Activated naive CD8-positive, alpha-beta T cell (primary cell): ENCODE measurements around the gene NELFE.
"Not testable (repeated sequence)": the region's sequence is repeated elsewhere in the genome, so short reads cannot be mapped to it uniquely, and the experiment has no call there.

Experiments
- H3K27ac Mint-ChIP-seq: one replicate; pipeline ENCODE4 v1.8.0; 2021; ENCODE audit warnings: mixed read lengths
- H3K27me3 Mint-ChIP-seq: one replicate; pipeline ENCODE4 v1.8.0; 2021; ENCODE audit warnings: mixed read lengths
- H3K36me3 Mint-ChIP-seq: one replicate; pipeline ENCODE4 v1.8.0; 2021; ENCODE audit warnings: mixed read lengths
- H3K4me1 Mint-ChIP-seq: one replicate; pipeline ENCODE4 v1.8.0; 2021; ENCODE audit warnings: low read depth, mixed read lengths
- H3K4me3 Mint-ChIP-seq: one replicate; pipeline ENCODE4 v1.8.0; 2021; ENCODE audit warnings: mild to moderate bottlenecking, mixed read lengths
- H3K9me3 Mint-ChIP-seq: one replicate; pipeline ENCODE4 v1.8.0; 2021; ENCODE audit warnings: low read depth, mixed read lengths

The NELFE gene

DNA sequence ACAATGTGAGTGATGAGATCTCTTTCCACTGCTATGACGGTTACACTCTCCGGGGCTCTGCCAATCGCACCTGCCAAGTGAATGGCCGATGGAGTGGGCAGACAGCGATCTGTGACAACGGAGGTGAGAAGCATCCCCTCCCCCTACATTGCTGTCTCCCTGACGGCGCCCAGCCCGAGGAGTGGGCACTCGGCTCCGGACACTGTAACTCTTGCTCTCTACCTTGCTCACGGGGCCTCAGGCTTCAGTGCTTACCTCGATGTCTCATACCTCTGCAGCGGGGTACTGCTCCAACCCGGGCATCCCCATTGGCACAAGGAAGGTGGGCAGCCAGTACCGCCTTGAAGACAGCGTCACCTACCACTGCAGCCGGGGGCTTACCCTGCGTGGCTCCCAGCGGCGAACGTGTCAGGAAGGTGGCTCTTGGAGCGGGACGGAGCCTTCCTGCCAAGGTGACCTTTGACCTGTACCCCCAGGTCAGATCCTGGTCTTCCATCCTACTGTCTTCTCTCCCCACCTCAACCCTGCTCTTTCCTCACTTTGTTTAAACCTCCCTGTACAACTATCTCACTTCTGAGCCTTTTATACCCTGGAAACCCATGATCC lies 11.6 kb downstream of the NELFE start:
- Mint-ChIP-seq H3K4me1 (peaks cover 4% of the 10 kb centered on the region), H3K27me3 (peaks cover 5% of the 10 kb centered on the region), H3K4me3 (no peak overlapping the region), H3K27ac (no peak overlapping the region), H3K36me3 (no peaks in the 10 kb centered on the region), H3K9me3 (no peaks in the 10 kb centered on the region)

DNA sequence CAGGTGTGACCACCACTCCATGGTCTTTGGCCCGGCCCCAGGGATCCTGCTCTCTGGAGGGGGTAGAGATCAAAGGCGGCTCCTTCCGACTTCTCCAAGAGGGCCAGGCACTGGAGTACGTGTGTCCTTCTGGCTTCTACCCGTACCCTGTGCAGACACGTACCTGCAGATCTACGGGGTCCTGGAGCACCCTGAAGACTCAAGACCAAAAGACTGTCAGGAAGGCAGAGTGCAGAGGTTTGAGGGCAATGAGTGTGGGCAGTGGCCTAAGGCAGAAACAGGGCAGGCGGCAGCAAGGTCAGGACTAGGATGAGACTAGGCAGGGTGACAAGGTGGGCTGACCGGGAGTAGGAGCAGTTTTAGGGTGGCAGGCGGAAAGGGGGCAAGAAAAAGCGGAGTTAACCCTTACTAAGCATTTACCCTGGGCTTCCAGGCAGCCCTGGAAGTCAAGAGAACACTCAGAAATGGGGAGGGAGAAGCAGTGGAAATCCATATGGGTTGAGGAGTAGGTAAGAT lies 12.3 kb downstream of the NELFE start:
- Mint-ChIP-seq H3K27ac (no peak overlapping the region), H3K9me3 (no peaks in the 10 kb centered on the region), H3K27me3 (peaks cover 5% of the 10 kb centered on the region), H3K36me3 (no peaks in the 10 kb centered on the region), H3K4me3 (no peak overlapping the region), H3K4me1 (peaks cover 4% of the 10 kb centered on the region)

DNA sequence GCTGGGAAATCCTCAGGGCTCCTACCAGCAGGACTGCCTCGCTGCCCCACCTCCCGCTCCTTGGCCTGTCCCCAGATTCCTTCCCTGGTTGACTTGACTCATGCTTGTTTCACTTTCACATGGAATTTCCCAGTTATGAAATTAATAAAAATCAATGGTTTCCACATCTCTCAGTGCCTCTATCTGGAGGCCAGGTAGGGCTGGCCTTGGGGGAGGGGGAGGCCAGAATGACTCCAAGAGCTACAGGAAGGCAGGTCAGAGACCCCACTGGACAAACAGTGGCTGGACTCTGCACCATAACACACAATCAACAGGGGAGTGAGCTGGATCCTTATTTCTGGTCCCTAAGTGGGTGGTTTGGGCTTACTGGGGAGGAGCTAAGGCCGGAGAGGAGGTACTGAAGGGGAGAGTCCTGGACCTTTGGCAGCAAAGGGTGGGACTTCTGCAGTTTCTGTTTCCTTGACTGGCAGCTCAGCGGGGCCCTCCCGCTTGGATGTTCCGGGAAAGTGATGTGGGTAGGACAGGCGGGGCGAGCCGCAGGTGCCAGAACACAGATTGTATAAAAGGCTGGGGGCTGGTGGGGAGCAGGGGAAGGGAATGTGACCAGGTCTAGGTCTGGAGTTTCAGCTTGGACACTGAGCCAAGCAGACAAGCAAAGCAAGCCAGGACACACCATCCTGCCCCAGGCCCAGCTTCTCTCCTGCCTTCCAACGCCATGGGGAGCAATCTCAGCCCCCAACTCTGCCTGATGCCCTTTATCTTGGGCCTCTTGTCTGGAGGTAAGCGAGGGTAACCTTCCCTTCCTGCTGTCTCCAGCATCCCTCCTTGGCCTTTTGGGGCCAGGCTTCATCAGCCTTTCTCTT lies 13.0 kb downstream of the NELFE start, which contains the start of gene CFB:
CFB (plus strand) TSS at position 589 of the 863 bp plus-strand sequence; CDS start at position 716, 127 bp downstream.
- no peak within 1 kb of the TSS for H3K27ac Mint-ChIP-seq

DNA sequence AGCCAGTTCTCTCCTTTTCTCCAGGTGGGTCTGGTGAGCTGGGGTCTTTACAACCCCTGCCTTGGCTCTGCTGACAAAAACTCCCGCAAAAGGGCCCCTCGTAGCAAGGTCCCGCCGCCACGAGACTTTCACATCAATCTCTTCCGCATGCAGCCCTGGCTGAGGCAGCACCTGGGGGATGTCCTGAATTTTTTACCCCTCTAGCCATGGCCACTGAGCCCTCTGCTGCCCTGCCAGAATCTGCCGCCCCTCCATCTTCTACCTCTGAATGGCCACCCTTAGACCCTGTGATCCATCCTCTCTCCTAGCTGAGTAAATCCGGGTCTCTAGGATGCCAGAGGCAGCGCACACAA lies 13.6 kb downstream of the NELFE start:
- peaks cover 4% of the 10 kb centered on the region for H3K4me1 Mint-ChIP-seq
- H3K27me3 Mint-ChIP-seq: peaks cover 5% of the 10 kb centered on the region
- H3K4me3 Mint-ChIP-seq: no peak overlapping the region
- H3K9me3 Mint-ChIP-seq: no peaks in the 10 kb centered on the region
- H3K36me3 Mint-ChIP-seq: no peaks in the 10 kb centered on the region
- no peak overlapping the region for H3K27ac Mint-ChIP-seq

More for the DNA sequence above, 13.0 kb downstream of the NELFE start, which contains the start of gene CFB:
- no peaks in the 10 kb centered on the region for H3K36me3 Mint-ChIP-seq
- H3K4me3 Mint-ChIP-seq: no peak within 1 kb of the TSS
- H3K4me1 Mint-ChIP-seq: peaks cover 4% of the 10 kb centered on the region
- peaks cover 5% of the 10 kb centered on the region for H3K27me3 Mint-ChIP-seq
- H3K9me3 Mint-ChIP-seq: no peaks in the 10 kb centered on the region

DNA sequence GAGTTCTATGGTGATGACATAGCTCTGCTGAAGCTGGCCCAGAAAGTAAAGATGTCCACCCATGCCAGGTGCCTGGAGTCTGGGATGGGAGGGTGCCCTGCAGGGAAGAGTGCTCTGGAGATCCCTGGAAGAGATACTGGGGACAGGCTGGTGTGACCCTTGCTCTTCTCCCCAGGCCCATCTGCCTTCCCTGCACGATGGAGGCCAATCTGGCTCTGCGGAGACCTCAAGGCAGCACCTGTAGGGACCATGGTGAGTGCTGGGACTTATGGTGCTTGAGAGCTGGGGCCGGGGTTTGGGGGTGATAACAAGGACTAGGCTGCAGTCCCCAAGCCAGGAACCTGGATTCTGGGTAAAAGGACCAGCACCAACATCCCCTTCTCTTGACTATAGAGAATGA lies 15.0 kb downstream of the NELFE start:
- no peak overlapping the region for H3K27ac Mint-ChIP-seq
- H3K36me3 Mint-ChIP-seq: no peaks in the 10 kb centered on the region
- peaks cover 5% of the 10 kb centered on the region for H3K27me3 Mint-ChIP-seq
- H3K9me3 Mint-ChIP-seq: no peaks in the 10 kb centered on the region
- peaks cover 4% of the 10 kb centered on the region for H3K4me1 Mint-ChIP-seq
- H3K4me3 Mint-ChIP-seq: no peak overlapping the region

DNA sequence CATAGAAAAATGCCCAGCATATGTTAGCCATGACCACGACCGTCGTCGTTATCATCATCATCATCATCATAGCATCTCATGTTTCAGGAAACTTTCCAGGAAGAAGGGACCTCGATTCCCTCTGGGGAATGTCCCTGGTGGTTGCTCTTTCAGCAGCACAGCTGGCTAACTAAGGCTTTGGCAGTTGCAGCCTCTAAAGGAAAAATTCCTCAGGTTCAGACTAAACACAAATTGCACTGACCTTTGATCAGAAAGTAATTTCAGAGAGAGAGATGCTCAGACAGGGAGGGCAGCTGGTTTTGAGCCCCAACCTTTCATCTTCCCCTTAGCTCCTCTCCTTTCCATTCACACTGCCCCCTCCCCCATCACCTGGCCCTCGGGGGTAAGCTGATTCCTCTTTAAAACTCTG lies 18.5 kb downstream of the NELFE start:
- Mint-ChIP-seq H3K27ac (no peak overlapping the region), H3K4me3 (no peak overlapping the region), H3K27me3 (peaks cover 5% of the 10 kb centered on the region), H3K9me3 (no peaks in the 10 kb centered on the region), H3K36me3 (no peaks in the 10 kb centered on the region), H3K4me1 (peaks cover under 1% of the 10 kb centered on the region)

DNA sequence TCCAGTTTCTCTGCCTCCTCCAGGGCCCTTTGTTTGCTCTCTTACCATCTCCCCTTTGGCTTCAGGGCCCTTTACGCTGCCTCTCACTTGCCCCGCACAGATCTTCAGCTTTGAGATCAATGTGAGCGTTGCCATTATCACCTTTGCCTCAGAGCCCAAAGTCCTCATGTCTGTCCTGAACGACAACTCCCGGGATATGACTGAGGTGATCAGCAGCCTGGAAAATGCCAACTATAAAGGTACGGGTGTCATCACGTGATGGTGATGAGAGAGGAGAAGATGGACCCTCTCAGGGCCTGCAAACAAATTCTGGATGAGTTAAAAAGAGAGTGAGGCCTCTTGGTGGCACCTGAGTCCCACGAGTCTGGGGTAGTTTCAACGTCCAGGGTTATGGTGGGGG lies 22.9 kb downstream of the NELFE start:
- Mint-ChIP-seq H3K27ac (no peak overlapping the region), H3K4me3 (no peak overlapping the region), H3K27me3 (peaks cover 2% of the 10 kb centered on the region), H3K9me3 (no peaks in the 10 kb centered on the region), H3K4me1 (no peaks in the 10 kb centered on the region), H3K36me3 (no peaks in the 10 kb centered on the region)

DNA sequence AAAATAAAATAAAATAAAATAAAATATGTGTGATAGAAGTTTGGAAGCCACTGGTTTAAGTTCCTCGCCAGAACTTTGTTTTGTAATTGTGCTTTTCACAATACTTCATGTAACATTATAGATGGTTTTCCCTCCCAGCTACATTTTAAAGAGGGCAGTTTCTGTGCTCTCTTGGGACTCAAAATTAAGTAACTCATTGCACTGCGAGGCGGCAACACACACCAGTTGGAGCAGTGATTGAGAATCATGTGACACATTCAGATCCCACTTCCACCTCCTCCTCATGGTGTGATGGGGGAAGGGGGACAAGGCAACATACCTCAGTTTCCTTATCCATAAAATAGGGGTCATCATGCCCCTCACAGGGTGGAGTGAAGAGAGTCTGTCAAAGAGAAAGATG lies 23.8 kb downstream of the NELFE start:
- Mint-ChIP-seq H3K27ac (no peak overlapping the region), H3K9me3 (no peaks in the 10 kb centered on the region), H3K4me1 (no peaks in the 10 kb centered on the region), H3K4me3 (no peak overlapping the region), H3K27me3 (peaks cover 2% of the 10 kb centered on the region), H3K36me3 (no peaks in the 10 kb centered on the region)

DNA sequence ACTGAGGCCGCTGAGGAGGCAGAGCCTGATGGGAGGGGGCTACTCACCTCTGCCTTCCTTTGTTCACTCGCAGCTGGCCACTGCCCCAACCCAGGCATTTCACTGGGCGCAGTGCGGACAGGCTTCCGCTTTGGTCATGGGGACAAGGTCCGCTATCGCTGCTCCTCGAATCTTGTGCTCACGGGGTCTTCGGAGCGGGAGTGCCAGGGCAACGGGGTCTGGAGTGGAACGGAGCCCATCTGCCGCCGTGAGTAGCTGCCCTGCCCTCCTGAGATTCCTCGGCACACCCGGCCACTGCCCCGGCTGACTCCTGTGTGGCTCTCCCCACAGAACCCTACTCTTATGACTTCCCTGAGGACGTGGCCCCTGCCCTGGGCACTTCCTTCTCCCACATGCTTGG lies 25.2 kb downstream of the NELFE start:
- Mint-ChIP-seq H3K27me3 (peaks cover 2% of the 10 kb centered on the region), H3K36me3 (no peaks in the 10 kb centered on the region), H3K9me3 (no peaks in the 10 kb centered on the region), H3K4me3 (no peak overlapping the region), H3K4me1 (no peaks in the 10 kb centered on the region), H3K27ac (no peak overlapping the region)

DNA sequence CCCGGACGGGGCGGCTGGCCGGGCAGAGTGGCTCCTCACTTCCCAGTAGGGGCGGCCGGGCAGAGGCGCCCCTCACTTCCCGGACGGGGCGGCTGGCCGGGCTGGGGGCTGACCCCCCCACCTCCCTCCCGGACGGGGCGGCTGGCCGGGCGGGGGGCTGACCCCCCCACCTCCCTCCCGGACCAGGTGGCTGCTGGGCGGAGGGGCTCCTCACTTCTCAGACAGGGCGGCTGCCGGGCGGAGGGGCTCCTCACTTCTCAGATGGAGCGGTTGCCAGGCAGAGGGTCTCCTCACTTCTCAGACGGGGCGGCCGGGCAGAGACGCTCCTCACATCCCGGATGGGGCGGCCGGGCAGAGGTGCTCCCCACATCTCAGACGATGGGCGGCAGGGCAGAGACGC lies 26.6 kb downstream of the NELFE start:
- not testable (repeated sequence) for H3K9me3 Mint-ChIP-seq, H3K4me1 Mint-ChIP-seq, H3K27ac Mint-ChIP-seq, H3K4me3 Mint-ChIP-seq, H3K27me3 Mint-ChIP-seq, H3K36me3 Mint-ChIP-seq

DNA sequence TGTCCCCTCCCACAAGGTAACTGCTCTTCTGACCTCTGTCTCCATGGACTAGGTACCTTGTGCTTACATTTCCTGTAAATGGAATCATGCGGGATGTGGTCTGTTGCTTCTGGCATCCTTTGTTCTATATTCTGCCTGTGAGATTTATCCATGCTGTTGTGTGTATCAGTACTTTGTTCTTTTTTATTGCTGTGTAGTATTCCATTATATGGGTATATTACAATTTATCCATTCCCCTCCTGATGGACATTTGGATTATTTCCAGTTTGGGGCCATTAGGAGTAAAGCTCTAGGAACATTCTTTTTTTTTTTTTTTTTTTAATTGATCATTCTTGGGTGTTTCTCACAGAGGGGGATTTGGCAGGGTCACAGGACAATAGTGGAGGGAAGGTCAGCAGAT lies 27.8 kb downstream of the NELFE start:
- Mint-ChIP-seq H3K9me3 (no peaks in the 10 kb centered on the region), H3K27me3 (peaks cover 2% of the 10 kb centered on the region), H3K4me1 (no peaks in the 10 kb centered on the region), H3K36me3 (no peaks in the 10 kb centered on the region), H3K4me3 (no peak overlapping the region), H3K27ac (no peak overlapping the region)

DNA sequence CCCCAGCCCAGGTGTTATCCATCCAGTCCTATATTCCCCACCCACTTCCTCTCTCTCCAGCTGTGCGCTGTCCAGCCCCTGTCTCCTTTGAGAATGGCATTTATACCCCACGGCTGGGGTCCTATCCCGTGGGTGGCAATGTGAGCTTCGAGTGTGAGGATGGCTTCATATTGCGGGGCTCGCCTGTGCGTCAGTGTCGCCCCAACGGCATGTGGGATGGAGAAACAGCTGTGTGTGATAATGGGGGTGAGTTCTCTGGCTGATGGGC lies 30.2 kb downstream of the NELFE start:
- H3K9me3 Mint-ChIP-seq: no peaks in the 10 kb centered on the region
- peaks cover 2% of the 10 kb centered on the region for H3K27me3 Mint-ChIP-seq
- H3K36me3 Mint-ChIP-seq: no peaks in the 10 kb centered on the region
- no peaks in the 10 kb centered on the region for H3K4me1 Mint-ChIP-seq
- H3K27ac Mint-ChIP-seq: no peak overlapping the region
- H3K4me3 Mint-ChIP-seq: no peak overlapping the region

DNA sequence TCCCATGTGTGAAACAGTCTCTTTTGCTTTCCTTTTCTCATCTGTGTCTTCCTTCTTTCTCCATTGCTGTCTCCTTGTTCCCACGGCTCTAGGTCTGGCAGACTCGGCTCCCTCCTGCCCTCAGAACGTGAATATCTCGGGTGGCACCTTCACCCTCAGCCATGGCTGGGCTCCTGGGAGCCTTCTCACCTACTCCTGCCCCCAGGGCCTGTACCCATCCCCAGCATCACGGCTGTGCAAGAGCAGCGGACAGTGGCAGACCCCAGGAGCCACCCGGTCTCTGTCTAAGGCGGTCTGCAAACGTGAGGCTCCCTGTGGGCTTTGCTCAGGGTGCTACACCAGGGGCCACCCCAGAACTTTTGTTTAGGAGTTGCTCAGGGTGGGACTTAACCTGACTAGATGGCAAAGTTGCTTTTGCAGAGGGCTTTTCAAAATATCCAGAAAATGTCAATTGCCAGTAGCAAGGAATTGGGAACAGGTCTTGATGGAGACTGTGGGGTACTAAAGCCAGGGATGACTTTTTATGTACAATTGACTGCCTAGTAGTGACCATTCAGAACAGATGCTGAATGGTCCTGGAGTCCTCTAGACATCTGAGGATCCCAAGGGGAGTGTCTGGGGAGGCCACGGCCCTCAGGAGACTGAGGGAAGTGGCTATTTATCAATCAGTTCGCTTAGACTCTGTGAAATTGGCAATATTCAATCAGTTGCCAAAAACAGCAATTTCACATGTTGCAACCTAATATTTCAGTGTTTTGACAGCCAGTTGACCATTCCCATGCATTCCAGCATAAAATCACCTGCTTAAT lies 30.7 kb downstream of the NELFE start:
- Mint-ChIP-seq H3K4me1 (no peaks in the 10 kb centered on the region), H3K9me3 (no peaks in the 10 kb centered on the region), H3K27ac (no peak overlapping the region), H3K4me3 (no peak overlapping the region), H3K36me3 (no peaks in the 10 kb centered on the region), H3K27me3 (peaks cover 2% of the 10 kb centered on the region)

DNA sequence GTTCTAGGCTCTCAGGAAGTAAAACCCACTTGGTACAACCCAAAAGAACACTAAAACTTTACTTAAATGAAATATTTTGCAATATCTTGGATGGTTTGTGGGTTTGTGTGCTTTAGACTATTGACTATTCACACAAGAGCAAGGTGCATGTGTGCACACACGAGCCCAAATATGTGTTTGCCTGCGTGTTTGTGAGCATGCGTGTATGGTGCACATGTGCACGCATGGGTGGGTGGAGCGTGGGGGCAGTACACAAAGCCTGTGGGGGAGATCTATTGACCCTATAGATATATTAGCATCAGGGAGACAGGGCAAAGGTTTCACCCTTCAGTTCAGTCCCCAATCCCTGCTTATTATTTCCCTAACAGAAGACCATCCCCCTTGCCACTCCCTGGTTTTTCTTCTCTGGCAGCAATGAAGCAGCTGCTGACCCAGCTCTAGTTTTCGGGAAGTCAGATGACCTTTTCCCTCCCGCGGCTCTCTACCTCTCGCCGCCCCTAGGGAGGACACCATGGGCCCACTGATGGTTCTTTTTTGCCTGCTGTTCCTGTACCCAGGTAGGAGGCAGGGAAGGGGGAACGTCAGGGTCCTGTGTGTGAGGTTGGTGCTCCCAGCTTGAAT lies 31.4 kb downstream of the NELFE start, which contains the start of gene C2:
C2 (plus strand) TSS at position 476 of the 621 bp plus-strand sequence; CDS start at position 512, 36 bp downstream.
- H3K4me1 Mint-ChIP-seq: no peaks in the 10 kb centered on the region
- no peaks in the 10 kb centered on the region for H3K9me3 Mint-ChIP-seq
- H3K27ac Mint-ChIP-seq: no peak within 1 kb of the TSS
- no peak within 1 kb of the TSS for H3K4me3 Mint-ChIP-seq
- no peaks in the 10 kb centered on the region for H3K36me3 Mint-ChIP-seq
- no peaks in the 10 kb centered on the region for H3K27me3 Mint-ChIP-seq

DNA sequence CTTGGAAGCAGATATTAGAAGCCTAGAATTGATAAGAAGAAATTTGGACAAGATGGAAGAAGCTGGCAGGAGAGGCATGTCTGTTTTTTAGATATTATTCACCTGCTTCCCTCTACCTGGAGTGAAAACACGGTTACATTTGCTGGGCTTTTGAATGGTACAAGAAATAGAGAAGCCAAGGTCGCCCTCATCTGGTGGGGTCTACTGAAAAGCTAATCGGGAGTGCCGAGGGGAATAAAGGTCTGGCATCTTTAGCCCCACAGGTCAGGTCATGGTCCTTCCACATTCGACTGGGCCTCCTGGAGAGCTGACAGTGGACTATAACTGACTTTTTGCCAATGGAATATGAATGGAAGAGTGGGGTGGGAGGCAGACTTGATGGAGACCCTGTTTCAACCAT lies 35.8 kb downstream of the NELFE start:
- no peaks in the 10 kb centered on the region for H3K9me3 Mint-ChIP-seq
- no peak overlapping the region for H3K4me3 Mint-ChIP-seq
- no peaks in the 10 kb centered on the region for H3K4me1 Mint-ChIP-seq
- no peak overlapping the region for H3K27ac Mint-ChIP-seq
- no peaks in the 10 kb centered on the region for H3K27me3 Mint-ChIP-seq
- H3K36me3 Mint-ChIP-seq: no peaks in the 10 kb centered on the region
